SIG-M5 treated with dmso at 0.1 percent for 504 hours (cell line): ENCODE results near the gene TLR4.

Experiments
- DNase-seq: peaks from one replicate; lab custom pipeline; 2025; ENCODE audit not compliant: unreplicated experiment; lab: John Stamatoyannopoulos, UW

Gene TLR4

GRCh38 chr9:117714282-117714681 is 10.1 kb downstream of the TLR4 start:
- no peak for DNase-seq

GRCh38 chr9:117715411-117715989 is 11.3 kb downstream of the TLR4 start:
- DNase-seq = no peak

- DNase-seq = peak; percentile 93
Observed at GRCh38 chr9:117718085-117718484, 13.9 kb downstream of the TLR4 start.

GRCh38 chr9:117718701-117719100 is 14.5 kb downstream of the TLR4 start:
- DNase-seq = peak; percentile 27

- DNase-seq = no peak
Observed at GRCh38 chr9:117719161-117719920, 15.1 kb downstream of the TLR4 start.

GRCh38 chr9:117720066-117720465 is 15.9 kb downstream of the TLR4 start:
- no peak for DNase-seq

- DNase-seq = no peak
Observed at GRCh38 chr9:117720555-117720954, 16.4 kb downstream of the TLR4 start.

GRCh38 chr9:117720987-117721386 is 16.8 kb downstream of the TLR4 start:
- no peak for DNase-seq

- DNase-seq = no peak
Observed at GRCh38 chr9:117722108-117722761, 18.0 kb downstream of the TLR4 start.

GRCh38 chr9:117723986-117724625 is 19.9 kb downstream of the TLR4 start:
- peak; percentile 64 for DNase-seq

GRCh38 chr9:117725426-117725887 is 21.3 kb downstream of the TLR4 start:
- DNase-seq = peak; percentile 92

GRCh38 chr9:117729375-117729774 is 25.2 kb downstream of the TLR4 start:
- no peak for DNase-seq

- no peak for DNase-seq
Observed at GRCh38 chr9:117732494-117732893, 28.3 kb downstream of the TLR4 start.

GRCh38 chr9:117733465-117733864 is 29.3 kb downstream of the TLR4 start:
- DNase-seq = no peak

GRCh38 chr9:117734082-117734481 is 29.9 kb downstream of the TLR4 start:
- peak; percentile 8 for DNase-seq

GRCh38 chr9:117734523-117735314 is 30.5 kb downstream of the TLR4 start:
- DNase-seq = no peak

GRCh38 chr9:117737721-117738226 is 33.6 kb downstream of the TLR4 start:
- no peak for DNase-seq

- no peak for DNase-seq
Observed at GRCh38 chr9:117739206-117739605, 35.0 kb downstream of the TLR4 start.

- DNase-seq = no peak
Observed at GRCh38 chr9:117739624-117740347, 35.6 kb downstream of the TLR4 start.

- DNase-seq = no peak
Observed at GRCh38 chr9:117742131-117742530, 37.9 kb downstream of the TLR4 start.
